GM12801 (cell line): ENCODE measurements around the gene LPCAT4.

Experiments used
- TF ChIP-seq, protein P1 (sequence below): IDR thresholded peaks from one replicate; pipeline ENCODE4 v1.5.1; 2011; ENCODE audit warnings: control low read depth; ENCODE audit not compliant: insufficient read length; ENCODE audit errors: extremely low read depth

The LPCAT4 gene

DNA sequence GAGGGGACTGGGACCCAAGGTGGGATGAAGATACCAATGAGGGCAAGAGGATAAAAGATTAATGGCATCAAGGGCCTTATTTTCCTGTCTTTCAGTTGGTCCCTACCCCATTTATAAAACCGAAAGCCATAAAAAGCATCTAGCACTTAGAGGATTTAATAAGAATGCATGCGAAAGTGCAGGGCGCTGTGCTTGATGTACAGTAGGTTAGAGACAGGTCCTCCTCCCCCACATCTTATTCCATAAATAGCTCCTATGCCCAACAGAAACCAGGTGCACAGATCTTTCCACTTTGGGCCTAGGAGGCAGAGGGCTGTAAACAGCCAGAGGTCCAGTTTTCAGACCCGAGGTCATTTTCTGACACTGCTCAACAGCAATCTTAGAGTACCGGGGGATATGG is 1.2 kb downstream of the LPCAT4 start:
- TF ChIP-seq, protein P1, sequence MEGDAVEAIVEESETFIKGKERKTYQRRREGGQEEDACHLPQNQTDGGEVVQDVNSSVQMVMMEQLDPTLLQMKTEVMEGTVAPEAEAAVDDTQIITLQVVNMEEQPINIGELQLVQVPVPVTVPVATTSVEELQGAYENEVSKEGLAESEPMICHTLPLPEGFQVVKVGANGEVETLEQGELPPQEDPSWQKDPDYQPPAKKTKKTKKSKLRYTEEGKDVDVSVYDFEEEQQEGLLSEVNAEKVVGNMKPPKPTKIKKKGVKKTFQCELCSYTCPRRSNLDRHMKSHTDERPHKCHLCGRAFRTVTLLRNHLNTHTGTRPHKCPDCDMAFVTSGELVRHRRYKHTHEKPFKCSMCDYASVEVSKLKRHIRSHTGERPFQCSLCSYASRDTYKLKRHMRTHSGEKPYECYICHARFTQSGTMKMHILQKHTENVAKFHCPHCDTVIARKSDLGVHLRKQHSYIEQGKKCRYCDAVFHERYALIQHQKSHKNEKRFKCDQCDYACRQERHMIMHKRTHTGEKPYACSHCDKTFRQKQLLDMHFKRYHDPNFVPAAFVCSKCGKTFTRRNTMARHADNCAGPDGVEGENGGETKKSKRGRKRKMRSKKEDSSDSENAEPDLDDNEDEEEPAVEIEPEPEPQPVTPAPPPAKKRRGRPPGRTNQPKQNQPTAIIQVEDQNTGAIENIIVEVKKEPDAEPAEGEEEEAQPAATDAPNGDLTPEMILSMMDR = no peak

DNA sequence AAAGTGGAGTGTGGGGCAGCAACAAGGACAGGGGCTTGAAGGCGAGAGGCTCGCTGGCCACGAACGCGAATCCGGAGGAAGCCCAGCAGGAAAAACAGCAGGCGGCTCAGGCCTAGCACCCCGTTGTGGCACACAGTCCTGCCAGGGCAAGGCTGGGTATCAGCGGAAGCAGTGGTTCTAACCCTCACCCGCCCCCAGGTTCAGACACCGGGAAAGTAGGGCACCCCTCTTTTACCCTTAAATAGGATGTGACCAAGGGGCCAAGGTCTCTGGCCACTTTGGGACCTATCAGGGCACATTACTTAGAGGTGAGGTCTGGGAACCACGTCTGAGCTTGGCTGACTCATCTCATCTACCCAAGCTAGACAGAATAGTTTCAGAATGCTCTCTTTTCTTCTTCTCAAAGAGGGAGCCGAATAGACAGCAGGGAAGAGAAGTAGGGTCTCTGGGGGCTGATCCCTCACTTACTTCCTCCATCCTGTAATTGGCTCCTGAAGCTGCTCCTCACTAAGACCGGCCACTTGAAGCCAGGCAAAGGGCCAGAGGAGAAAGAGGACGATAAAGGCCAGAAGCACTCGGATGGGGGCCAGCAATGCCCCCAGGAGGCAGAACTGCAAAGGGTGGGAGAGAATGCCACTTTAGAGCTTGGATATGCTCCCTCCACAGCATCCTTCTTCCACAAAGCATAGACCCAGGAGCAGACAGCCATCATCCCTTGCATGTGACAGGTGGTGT is 1.7 kb downstream of the LPCAT4 start:
- TF ChIP-seq, protein P1 = no peak

DNA sequence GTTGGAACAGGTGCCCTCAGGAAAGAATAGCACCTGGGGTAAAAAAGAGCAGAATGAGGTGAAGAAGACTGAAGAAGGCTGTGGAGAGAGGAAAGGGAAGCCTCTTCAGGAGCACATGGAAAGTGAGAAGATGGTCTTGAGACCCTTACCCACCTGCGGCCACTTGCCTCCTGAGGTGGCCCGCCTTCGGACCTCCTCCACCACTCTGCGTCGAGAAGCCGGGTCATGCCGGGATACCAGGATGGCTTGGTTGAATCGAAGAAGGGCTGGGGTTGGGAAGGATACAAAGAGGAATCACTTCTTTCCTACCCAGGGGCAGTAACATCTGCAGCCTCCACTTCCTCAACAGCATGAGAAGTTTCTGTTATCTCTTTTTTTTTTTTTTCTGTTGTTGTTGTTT is 3.0 kb downstream of the LPCAT4 start:
- TF ChIP-seq, protein P1 = no peak

DNA sequence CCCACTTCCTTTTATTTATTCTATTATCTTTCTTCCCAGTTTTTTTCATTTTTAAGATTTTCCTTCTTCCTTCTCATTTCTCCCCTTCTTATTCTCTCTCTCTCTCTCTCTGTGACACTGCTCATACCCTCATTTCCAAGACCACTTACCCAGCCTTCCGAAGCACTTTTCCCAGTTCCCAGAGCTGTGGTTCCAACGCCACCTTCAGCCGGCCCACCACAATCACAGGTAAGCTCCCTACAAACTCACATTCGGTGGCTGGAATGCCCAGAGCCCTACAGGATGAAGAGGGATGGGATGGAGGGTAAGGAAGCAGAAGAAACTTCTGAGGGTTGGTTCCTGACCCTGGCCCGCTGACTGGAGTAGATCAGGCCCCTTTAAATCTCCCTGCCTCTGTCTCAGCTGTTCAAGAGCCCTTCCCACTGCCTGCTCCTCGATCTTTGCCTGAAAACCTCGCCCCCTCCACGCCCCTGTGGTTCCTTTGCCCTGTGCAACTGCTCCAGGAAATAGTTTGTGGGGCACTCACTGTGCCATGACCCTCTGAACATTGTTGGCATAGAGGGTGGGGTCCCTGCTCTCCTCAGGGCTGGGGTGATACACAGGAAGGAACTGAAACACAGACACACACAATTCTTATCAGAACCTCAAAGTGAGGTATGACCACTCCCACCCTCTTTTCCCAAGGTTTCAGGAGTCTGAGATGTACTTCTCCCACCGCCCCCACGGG is 4.8 kb downstream of the LPCAT4 start:
- TF ChIP-seq, protein P1 = no peak

DNA sequence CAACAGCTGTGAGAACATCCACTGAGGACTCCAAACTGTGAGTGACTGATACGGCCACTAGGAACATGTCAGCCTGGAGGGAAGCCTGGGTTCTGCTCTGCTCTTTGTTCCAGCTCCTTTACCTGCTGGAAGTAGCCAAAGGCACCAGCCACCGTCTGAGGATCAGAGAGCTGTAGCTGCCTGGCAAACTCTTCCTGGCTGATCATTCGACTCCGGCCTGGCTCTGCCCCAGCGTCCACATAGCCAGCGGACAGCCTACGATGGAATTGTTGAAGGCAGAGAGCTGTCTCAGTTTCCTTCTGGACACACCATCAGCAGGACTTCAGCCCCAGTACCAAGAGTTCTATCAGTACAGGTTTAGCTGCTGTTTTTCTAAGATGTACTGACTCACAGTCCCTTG is 5.7 kb downstream of the LPCAT4 start:
- TF ChIP-seq, protein P1 = no peak

DNA sequence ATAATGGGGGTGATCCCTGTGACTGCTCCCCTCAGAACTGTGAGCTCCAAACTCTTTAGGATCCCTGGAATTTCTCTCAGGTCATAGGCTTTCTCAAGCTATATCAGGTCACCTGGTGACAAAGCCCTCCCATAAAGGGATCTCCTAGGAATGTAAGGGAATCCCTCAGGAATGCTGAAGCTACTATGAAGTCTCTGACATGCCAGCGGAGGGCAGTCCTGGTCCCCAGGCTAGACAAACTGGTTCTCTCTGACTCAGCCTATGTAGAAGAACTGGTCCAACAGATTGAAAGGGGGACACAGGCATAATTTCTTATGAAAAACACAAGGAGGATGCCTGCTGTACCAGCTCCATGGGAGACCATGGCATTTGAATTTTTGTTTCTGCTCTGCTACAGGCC is 6.7 kb downstream of the LPCAT4 start:
- TF ChIP-seq, protein P1 = no peak

DNA sequence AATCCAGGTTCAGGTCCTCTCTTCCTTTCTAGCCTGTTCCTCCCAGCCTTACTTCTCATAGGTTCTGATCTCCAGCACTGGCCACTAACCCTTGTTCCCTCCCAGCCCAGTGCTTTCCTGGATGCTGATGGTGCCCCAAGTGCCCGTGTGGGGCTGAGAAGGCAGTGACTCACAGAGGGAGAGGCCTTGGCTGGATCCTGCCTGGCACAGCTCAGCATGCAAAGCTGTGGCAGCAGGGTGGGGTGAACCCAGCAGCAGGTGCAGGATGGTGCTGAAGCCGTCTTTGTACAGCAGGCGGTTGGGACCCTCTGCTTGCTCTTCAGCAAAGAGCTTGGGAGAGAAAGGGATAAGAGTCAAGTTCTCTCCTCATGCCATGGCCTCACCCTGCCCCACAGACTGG is 7.6 kb downstream of the LPCAT4 start:
- TF ChIP-seq, protein P1 = no peak
